Fibroblast of lung (primary cell): Measurements from ENCODE around the gene ASTN1.

Experiments
- EZH2 ChIP-seq: IDR thresholded peaks from 2 replicates; pipeline ENCODE4 v1.5.1; 2012; ENCODE audit warnings: low read length, control low read depth, mild to moderate bottlenecking; ENCODE audit errors: missing control alignments
- TF ChIP-seq, protein P1 (sequence below), 2 donors: IDR thresholded peaks in 1 of 2; conservative IDR thresholded peaks in 1 of 2; 1 replicate in 1 of 2; 2 replicates in 1 of 2; pipeline ENCODE4 v1.5.1; 2011 to 2012; ENCODE audit warnings: low read length in 2 of 2, control low read depth in 1 of 2, inconsistent platforms in 1 of 2, low read depth in 1 of 2, mild to moderate bottlenecking in 1 of 2

DNA sequence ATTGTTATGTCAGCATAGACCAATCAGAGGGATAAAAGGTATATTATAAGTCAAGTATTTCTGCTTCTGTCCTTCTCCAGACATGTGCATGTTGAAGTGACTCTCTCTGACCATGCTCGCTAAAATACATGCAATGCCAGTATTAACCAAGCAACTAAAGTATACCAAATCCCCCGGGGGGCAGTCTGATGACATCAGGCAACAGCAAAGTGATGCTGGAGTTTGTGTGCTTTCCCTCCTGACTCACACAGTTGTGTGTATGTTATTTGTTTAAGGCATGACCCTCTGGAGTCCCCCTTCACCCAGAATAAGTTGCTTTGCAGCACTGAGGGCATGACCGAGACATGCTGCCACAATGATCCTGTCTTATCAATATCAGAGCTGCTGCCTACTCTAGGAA, 8.4 kb upstream of the ASTN1 start:
- TF ChIP-seq, protein P1, sequence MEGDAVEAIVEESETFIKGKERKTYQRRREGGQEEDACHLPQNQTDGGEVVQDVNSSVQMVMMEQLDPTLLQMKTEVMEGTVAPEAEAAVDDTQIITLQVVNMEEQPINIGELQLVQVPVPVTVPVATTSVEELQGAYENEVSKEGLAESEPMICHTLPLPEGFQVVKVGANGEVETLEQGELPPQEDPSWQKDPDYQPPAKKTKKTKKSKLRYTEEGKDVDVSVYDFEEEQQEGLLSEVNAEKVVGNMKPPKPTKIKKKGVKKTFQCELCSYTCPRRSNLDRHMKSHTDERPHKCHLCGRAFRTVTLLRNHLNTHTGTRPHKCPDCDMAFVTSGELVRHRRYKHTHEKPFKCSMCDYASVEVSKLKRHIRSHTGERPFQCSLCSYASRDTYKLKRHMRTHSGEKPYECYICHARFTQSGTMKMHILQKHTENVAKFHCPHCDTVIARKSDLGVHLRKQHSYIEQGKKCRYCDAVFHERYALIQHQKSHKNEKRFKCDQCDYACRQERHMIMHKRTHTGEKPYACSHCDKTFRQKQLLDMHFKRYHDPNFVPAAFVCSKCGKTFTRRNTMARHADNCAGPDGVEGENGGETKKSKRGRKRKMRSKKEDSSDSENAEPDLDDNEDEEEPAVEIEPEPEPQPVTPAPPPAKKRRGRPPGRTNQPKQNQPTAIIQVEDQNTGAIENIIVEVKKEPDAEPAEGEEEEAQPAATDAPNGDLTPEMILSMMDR (conservative IDR thresholded peaks at IDR 0.05 in 1 of 2, IDR thresholded peaks at IDR 0.05 in 1 of 2; ENCODE audit: low read depth in 1 of 2, low read length in 2 of 2) = no peak
- TF ChIP-seq EZH2 = no peak
